GM12874 (cell line): Measurements from ENCODE around the gene MAML3.

Source experiments
- TF ChIP-seq, protein P1 (sequence below): IDR thresholded peaks from 2 replicates; pipeline ENCODE4 v1.5.1; 2011; ENCODE audit warnings: low read depth, mild to moderate bottlenecking, control low read depth, low read length, moderate library complexity; ENCODE audit not compliant: insufficient read depth

Gene MAML3

DNA sequence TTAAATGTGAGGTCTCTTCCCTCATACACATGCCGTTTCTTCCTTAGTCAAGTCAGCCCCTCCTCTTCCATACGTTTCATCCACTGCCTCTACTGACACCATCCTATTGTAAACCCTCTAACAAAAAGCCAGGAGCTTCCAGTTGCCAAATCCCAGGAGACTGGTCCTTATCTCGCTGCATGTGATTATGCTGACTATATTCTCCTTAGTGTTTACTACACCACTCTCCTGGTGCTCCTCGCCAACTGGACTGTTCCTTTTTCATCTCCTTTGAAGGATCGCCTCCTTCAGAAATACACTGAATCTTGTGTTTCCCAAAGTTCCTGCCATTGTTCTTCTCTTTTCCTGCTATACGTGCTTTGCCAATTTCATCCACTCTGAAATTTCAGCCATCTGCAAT is 27.7 kb downstream of the MAML3 start:
- TF ChIP-seq, protein P1, sequence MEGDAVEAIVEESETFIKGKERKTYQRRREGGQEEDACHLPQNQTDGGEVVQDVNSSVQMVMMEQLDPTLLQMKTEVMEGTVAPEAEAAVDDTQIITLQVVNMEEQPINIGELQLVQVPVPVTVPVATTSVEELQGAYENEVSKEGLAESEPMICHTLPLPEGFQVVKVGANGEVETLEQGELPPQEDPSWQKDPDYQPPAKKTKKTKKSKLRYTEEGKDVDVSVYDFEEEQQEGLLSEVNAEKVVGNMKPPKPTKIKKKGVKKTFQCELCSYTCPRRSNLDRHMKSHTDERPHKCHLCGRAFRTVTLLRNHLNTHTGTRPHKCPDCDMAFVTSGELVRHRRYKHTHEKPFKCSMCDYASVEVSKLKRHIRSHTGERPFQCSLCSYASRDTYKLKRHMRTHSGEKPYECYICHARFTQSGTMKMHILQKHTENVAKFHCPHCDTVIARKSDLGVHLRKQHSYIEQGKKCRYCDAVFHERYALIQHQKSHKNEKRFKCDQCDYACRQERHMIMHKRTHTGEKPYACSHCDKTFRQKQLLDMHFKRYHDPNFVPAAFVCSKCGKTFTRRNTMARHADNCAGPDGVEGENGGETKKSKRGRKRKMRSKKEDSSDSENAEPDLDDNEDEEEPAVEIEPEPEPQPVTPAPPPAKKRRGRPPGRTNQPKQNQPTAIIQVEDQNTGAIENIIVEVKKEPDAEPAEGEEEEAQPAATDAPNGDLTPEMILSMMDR: no peak

DNA sequence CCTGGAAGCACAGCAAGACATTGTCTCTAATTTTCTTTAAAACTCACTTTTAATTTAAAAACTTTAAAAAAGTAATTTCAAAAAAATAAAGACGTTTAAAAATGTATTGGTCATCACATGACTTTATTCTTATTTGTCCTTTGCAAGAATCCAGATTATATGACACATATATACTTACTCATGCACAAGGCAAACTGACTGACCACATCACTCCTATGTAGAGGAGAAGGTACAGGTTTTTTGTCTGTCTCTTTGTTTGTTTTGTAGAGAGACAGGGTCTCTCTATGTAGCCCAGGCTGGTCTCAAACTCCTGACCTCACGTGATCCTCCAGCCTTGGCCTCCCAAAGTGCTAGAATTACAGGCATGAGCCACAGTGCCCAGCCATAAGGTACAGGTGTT is 28.6 kb downstream of the MAML3 start:
- TF ChIP-seq, protein P1: no peak

DNA sequence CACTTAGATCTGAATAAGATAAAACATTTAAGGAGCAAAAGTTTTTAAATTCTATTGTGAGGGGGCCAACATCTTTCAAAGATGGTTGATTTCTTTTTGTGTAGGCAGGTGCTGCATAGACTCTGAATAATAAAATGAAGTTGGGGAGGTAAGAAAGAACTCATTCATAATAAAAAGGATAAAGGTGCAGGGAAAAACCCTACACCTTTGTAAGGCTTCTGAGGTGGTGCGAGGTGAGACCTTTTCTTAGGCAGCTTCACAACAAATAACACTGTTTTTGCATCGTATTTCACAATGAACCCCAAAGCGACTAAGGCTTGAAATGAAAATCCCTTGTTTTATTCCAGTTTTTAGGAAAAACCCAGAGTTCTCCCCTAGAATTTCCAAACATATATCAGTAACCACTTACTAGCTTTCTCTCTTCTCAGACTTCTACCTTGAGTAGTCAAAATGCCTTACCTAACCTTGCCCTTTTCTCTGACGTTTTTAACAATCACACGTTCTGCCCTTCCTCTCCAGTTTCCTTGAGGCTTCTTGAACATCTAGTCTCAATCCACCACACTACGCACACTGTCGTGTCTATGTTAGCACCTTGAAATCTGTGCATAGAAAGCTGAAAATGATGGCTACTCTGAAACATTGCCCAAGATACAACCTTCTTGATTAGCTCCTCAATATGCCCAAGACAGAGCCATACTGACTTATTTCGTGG is 30.2 kb downstream of the MAML3 start:
- TF ChIP-seq, protein P1: no peak

DNA sequence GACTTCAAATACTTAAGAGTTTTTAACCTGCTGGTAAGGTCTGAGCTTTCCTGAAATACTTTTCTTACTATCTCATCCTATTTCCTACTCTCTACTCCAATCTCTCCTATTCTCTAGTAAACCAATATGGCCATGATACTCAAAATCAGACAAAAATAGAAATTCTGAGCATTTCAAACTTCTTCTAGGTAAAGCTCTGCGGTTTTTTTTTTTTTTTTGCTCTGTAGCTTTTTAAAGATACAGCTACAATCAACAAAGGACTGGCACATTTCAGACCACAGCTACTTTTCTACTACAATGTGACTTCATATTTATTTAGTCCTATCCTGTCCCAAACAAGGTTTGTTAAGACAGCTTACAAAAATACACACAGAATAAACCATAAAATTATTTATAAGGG is 31.1 kb downstream of the MAML3 start:
- TF ChIP-seq, protein P1: no peak

DNA sequence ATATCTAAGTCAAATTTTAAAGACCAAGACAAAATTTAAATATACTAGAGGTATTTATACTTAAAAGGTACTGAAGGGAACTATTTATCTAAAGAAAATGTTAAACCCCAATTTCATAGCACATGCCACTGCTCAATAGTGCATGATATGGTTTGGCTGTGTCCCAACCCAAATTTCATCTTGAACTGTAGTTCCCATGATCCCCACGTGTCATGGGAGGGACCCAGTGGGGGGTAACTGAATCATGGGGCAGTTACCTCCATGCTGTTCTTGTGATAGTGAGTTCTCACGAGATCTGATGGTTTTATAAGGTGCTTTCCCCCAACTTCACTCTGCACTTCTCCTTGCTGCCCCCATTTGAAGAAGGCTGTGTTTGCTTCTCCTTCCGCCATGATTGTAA is 32.3 kb downstream of the MAML3 start:
- TF ChIP-seq, protein P1: no peak

DNA sequence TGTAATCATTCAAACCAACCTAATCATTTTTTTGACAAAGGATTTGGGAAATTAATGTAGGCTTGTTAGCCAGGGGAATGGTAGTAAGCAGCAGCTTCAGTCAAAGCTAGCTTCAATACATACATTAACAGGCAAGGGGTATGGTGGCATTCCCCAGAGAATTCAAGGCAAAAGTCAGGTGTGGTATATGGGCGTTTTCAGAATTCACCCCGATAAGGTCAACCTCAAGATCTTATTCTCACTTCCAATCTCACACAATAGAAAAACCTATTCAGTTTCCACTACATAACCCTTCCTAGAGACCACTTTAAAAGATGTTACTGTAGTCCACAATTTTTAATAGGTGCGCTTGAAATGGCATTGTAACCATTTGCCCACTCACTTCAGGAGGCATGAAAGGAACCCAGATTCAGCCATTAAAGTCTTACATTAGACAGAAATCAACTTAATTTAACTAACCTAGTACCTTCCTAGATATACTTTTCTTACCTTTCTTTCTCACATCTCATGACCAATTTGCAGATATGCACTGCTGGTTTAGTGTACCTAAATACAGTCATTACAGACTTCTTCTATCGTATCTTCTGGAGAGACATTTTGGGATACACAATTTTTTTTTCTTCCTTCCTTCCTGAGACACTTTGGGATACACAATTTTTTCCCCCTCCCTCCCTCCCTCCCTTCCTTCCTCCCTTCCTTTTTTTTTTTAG is 34.9 kb downstream of the MAML3 start:
- TF ChIP-seq, protein P1: no peak

DNA sequence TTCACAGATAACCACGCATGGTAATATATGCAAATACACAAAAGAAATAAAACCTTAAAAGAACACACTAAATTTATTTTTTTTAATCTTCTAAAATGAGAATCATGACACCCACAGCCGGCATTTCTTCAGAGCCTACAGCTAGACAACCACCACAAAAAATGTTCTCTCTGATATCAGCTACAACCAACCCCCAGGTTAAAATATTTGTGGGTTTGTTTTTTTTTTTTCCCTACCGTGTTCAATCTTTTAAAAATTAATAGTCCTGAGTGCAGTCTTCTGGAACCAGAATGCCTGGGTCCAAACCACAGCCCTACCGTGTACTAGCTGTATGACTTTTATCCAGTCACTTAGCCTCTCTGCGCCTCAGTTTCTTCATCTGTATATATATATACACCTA is 36.0 kb downstream of the MAML3 start:
- TF ChIP-seq, protein P1: no peak
